Right cardiac atrium (tissue), 5 donors: ENCODE data around the gene JAG2. TPM values are rescaled to one million over a fixed set of nuclear protein-coding genes. Genes with fewer than 3 reads are reported as not detected.

Experiments used
- ATAC-seq, 2 donors: fragments of 200-7000 bp; cut with Tn5 transposase; one replicate each; pipeline versions ENCODE4 v1.8.0 to v1.9.1; 2020; ENCODE audit warnings: moderate library complexity in 2 of 2, mild to moderate bottlenecking in 1 of 2
- DNase-seq, 3 donors: peaks; one replicate each; pipeline ENCODE4 v3.0.0-alpha.2; 2020
- H3K27ac ChIP-seq: one replicate; pipeline ENCODE4 v1.5.1; 2013; ENCODE audit warnings: mild to moderate bottlenecking, low read length, control low read depth, moderate library complexity
- H3K27me3 ChIP-seq: one replicate; pipeline ENCODE4 v1.6.1; 2013; ENCODE audit not compliant: control insufficient read depth, insufficient read depth
- H3K4me1 ChIP-seq: one replicate; pipeline ENCODE4 v1.6.1; 2013; ENCODE audit warnings: low read length; ENCODE audit not compliant: control insufficient read depth, insufficient read depth
- H3K4me3 ChIP-seq: one replicate; pipeline ENCODE4 v1.5.1; 2013; ENCODE audit warnings: low read length, control low read depth
- H3K9me3 ChIP-seq: one replicate; pipeline ENCODE4 v1.6.1; 2013; ENCODE audit warnings: low read length; ENCODE audit not compliant: control insufficient read depth
- WGBS: extraction: QIAGEN DNeasy Blood & Tissue Kit; methylation state at CpG from one replicate; pipeline ENCODE4 v1.1.7; 2013; 5-methylcytosine and 5-hydroxymethylcytosine counted together
- intact Hi-C, 4 donors: fragments of 100-400 bp; cut with DNase I; formaldehyde crosslinking; loops; one replicate each; pipeline versions ENCODE4 v1.11.0 to v1.14.0; 2022 to 2023
- polyA plus RNA-seq: library from polyadenylated mRNA; stranded (reverse); fragments of 200-250 nt; gene quantifications from one replicate; pipeline ENCODE4 v1.2.3, GENCODE V29; 2013
- total RNA-seq, 4 donors: library from RNA; stranded (reverse); fragmentation: NEBNext Ultra II Directional; extraction: Animal tissue kit (Norgen Biotek cat#: 25700); gene quantifications; one replicate each; pipeline ENCODE4 v1.2.1, GENCODE V29; 2021
- donor health status: healthy with polysubstance abuse.
- donor health status: DM: no; HTN: yes; CAD: no.
- donor health status: DM: no; HTN: no; CAD: no.
- donor health status: DM: no; HTN: yes; CAD: no; lungs with severe emphysema.
- donor health status: DM: yes; HTN: yes; CAD: no.

JAG2 gene
- total and polyA plus RNA-seq, 5 donors: 16.5 to 21.3 (median 17.7) TPM

DNA sequence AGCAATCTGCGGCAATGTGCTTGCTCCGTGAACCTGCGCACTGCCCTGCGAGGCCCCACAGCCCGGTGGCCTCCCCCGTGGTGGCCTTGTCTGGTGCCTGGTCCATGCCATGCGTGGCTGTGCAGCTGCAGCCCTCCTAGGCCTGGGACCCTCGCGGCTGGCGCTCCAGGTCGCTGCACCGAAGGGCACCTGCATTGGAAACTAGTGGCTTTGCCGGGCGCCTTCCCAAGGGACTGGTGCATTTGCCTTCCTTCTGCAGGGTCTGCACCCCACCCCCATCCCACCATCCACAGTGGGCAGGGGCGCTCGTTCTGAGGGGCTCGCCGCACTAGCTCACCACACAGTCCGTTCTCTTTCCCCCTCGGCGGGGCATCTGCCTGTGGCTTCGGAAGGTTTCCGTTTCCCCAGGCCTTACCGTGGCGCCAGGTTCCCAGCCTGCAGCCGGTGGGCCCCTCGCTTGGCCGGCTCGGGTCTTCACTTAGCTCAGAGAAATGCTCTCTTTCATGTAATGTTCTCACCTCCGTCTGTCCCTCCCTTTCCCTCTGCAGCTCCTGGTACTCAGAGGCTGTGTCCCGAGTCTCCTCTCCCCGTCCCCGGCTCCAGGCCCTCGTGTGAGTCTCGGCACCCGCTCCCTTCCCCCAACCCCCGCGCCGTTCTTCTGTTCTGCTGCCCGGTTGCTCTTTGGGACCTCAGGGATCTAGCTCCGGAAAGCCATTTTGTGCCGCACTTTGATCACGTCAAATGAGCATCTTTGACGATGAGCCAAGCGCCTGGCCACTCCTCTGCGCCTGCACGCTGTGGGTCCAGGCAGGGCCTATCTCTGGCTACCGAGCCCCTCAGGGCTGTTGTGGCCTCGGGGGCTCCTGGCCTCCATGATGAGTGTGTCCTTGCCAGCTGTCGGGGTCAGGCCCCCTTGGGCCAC, 31.9 kb downstream of the JAG2 start:
- no peak for ATAC-seq
- DNase-seq: peak in 2 of 3 donors; percentile 27 to 50
- intact Hi-C loops: no loop called here
- Histone ChIP-seq H3K27me3 (no peaks in the 10 kb centered on the region), H3K9me3 (no peaks in the 10 kb centered on the region), H3K27ac (no peak overlapping the region), H3K4me1 (no peaks in the 10 kb centered on the region), H3K4me3 (no peak overlapping the region)
- 79% methylated on average over 50 of the region's 50 CpGs for WGBS

- Histone ChIP-seq H3K27me3 (no peaks in the 10 kb centered on the region), H3K27ac (no peak overlapping the region), H3K4me3 (no peak overlapping the region), H3K4me1 (no peaks in the 10 kb centered on the region), H3K9me3 (no peaks in the 10 kb centered on the region)
- intact Hi-C loops: no loop called here
- peak in 1 of 3 donors; percentile 6 for DNase-seq
- ATAC-seq: no peak
- WGBS: 90% methylated on average over 14 of the region's 14 CpGs
Observed at GRCh38 chr14:105135700-105136395, 32.7 kb downstream of the JAG2 start.

DNA sequence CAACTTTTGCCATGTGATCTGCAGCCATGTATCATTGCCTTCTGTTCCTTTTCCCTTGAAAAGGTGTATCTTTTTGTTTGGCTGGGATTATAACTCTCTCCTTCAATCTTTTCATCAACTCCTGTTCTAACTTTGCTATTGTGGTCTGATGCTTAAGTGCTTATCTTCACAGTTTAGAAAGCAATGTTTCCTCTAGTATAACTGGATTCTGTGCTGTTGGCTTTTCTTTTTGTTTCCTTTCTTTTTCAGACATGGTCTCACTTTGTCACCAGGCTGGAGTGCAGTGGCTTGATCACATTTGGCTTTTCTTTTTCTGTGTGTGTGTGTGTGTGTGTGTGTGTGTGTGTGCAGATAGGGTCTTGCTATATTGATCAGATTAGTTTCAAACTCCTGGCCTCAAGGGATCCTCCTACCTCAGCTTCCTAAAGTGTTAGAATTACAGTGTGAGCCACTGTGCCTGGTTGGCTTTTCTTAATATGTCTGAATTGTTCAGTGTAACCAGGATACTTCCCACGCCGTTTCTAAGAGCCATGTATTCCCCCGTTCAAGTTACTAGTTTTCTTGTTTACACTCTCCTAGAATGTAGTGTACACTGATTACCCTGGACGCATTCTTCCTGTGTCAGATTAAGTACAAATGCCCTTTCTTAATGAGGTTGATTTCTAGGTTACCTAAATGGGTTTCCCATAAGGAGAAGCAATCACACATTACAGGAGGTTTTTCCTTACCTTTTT, 35.5 kb downstream of the JAG2 start:
- no peaks in the 10 kb centered on the region for H3K4me1 ChIP-seq
- ATAC-seq (no peak), DNase-seq (no peak)
- 67% methylated on average over 4 of the region's 4 CpGs for WGBS
- no peaks in the 10 kb centered on the region for H3K9me3 ChIP-seq
- H3K27me3 ChIP-seq: no peaks in the 10 kb centered on the region
- H3K4me3 ChIP-seq: no peak overlapping the region
- intact Hi-C loops: no loop called here
- H3K27ac ChIP-seq: no peak overlapping the region

- no peak overlapping the region for H3K4me3 ChIP-seq
- no peak for ATAC-seq
- no peaks in the 10 kb centered on the region for H3K4me1 ChIP-seq
- no peaks in the 10 kb centered on the region for H3K27me3 ChIP-seq
- no peak for DNase-seq
- WGBS: 90% methylated on average over 2 of the region's 2 CpGs
- intact Hi-C loops: no loop called here
- H3K9me3 ChIP-seq: no peaks in the 10 kb centered on the region
- no peak overlapping the region for H3K27ac ChIP-seq
Observed at GRCh38 chr14:105131241-105131640, 37.3 kb downstream of the JAG2 start.

DNA sequence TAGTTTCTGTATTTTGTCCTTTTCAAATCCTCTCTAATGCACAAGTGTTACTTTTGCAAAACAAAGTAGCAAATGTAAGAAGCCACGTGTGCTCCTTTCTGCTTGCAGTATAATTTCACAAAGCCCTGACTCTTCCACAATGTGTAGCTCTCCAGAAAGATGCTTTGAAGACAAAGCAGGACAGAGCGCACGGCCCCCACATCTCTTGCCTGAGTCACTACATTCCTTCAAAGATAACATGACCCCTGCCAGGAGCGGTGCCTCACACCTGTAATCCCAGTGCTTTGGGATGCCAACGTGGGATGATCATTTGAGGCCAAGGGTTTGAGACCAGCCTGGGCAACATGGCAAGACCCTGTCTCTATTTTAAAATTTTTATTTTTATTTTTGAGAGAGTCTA, 40.5 kb downstream of the JAG2 start:
- ATAC-seq (no peak), DNase-seq (no peak)
- no peaks in the 10 kb centered on the region for H3K27me3 ChIP-seq
- no peak overlapping the region for H3K4me3 ChIP-seq
- no peaks in the 10 kb centered on the region for H3K4me1 ChIP-seq
- no peaks in the 10 kb centered on the region for H3K9me3 ChIP-seq
- WGBS: 40% methylated on average over 5 of the region's 5 CpGs
- H3K27ac ChIP-seq: no peak overlapping the region
- intact Hi-C loops: no loop called here

GRCh38 chr14:105126981-105127329, 41.6 kb downstream of the JAG2 start:
- WGBS: 54% methylated on average over 9 of the region's 9 CpGs
- Histone ChIP-seq H3K4me3 (no peak overlapping the region), H3K9me3 (peaks cover 3% of the 10 kb centered on the region), H3K4me1 (no peaks in the 10 kb centered on the region), H3K27me3 (no peaks in the 10 kb centered on the region), H3K27ac (no peak overlapping the region)
- intact Hi-C loops: no loop called here
- DNase-seq: no peak
- ATAC-seq: no peak

DNA sequence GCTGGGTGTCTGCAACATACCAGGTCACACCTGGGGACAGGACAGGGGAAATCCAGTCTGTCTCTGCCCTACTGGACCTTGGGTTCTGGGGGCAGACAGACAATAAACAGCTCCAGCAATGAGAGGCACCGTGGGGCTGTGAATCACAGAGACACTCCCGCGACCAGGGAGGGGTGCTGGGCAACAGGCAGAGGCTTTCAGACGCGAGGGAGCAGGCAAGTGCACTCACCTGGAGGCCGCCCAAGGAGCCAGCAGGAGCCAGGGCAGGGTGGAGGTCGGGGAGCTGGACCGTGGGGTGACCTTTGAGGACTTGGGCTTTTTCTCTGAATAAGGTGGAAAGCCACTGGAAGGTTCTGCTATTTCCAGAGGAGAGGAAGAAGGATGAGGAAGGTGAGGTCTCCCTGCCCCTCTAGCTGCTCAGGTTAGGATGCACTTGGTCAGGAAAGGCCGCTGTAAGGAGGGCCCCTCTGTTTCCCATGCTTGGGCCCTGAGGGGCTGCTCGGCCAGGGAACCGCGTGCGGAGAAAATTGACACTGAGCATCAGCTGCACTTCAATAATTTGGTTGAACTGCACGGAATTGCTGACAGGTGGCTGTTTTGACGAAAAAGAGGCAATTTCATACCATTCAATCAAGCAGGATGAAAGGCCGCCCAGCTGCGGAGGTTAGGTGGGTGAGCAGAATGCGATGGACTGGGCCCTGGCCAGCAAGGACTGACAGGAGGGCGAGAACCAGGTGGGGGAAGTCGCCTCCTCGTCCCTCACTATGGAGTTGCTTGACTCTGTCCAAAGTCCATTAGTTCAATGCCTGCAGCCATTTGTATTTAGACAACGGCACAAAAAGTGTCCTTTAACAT, 42.2 kb downstream of the JAG2 start:
- no peaks in the 10 kb centered on the region for H3K27me3 ChIP-seq
- ATAC-seq: no peak
- no peak for DNase-seq
- WGBS: 70% methylated on average over 22 of the region's 22 CpGs
- no peak overlapping the region for H3K4me3 ChIP-seq
- H3K4me1 ChIP-seq: no peaks in the 10 kb centered on the region
- intact Hi-C loops: no loop called here
- H3K9me3 ChIP-seq: peaks cover 6% of the 10 kb centered on the region
- no peak overlapping the region for H3K27ac ChIP-seq

GRCh38 chr14:105124823-105125222, 43.8 kb downstream of the JAG2 start:
- WGBS: 67% methylated on average over 5 of the region's 5 CpGs
- intact Hi-C loops: no loop called here
- no peak for ATAC-seq
- no peaks in the 10 kb centered on the region for H3K27me3 ChIP-seq
- H3K9me3 ChIP-seq: peaks cover 8% of the 10 kb centered on the region
- H3K4me1 ChIP-seq: no peaks in the 10 kb centered on the region
- H3K27ac ChIP-seq: no peak overlapping the region
- no peak for DNase-seq
- no peak overlapping the region for H3K4me3 ChIP-seq

- H3K4me1 ChIP-seq: no peaks in the 10 kb centered on the region
- WGBS: 66% methylated on average over 17 of the region's 17 CpGs
- H3K27ac ChIP-seq: no peak overlapping the region
- DNase-seq (no peak), ATAC-seq (no peak)
- intact Hi-C loops: no loop called here
- peaks cover 8% of the 10 kb centered on the region for H3K9me3 ChIP-seq
- H3K4me3 ChIP-seq: no peak overlapping the region
- H3K27me3 ChIP-seq: no peaks in the 10 kb centered on the region
Observed at GRCh38 chr14:105123981-105124765, 44.4 kb downstream of the JAG2 start.
